ENCODE measurements around the gene RPS6KC1. TPM values are rescaled to one million over a fixed set of nuclear protein-coding genes. Genes with fewer than 3 reads are reported as not detected.
"Not testable (repeated sequence)": the region's sequence is repeated elsewhere in the genome, so short reads cannot be mapped to it uniquely, and the experiment has no call there.

Gene RPS6KC1
- total and polyA plus RNA-seq, 8 donors: 15.8 to 25.2 (median 23.5) TPM

- ATAC-seq (no peak), DNase-seq (no peak)
- Histone ChIP-seq H3K27ac (no peak overlapping the region), H3K27me3 (no peaks in the 10 kb centered on the region), H3K9me3 (peaks cover 0 to 29% of the 10 kb centered on the region in 2 donors), H3K4me1 (no peaks in the 10 kb centered on the region), H3K4me3 (no peak overlapping the region), H3K36me3 (no peaks in the 10 kb centered on the region)
- intact Hi-C loops (cut with DNase I): no loop called here
- TF ChIP-seq CTCF (IDR thresholded peaks at IDR 0.05): no peak
These were observed 245.5 kb downstream of the RPS6KC1 start for GRCh38 chr1:213296558-213296957.

- no peaks in the 10 kb centered on the region for H3K27me3 ChIP-seq
- no peak for ATAC-seq
- TF ChIP-seq CTCF (IDR thresholded peaks at IDR 0.05): no peak
- peaks cover 0 to 29% of the 10 kb centered on the region in 2 donors for H3K9me3 ChIP-seq
- no peaks in the 10 kb centered on the region for H3K4me1 ChIP-seq
- no peak for DNase-seq
- no peaks in the 10 kb centered on the region for H3K36me3 ChIP-seq
- no peak overlapping the region for H3K27ac ChIP-seq
- intact Hi-C loops (cut with DNase I): no loop called here
- no peak overlapping the region for H3K4me3 ChIP-seq
These were observed 246.0 kb downstream of the RPS6KC1 start for GRCh38 chr1:213297021-213297420.

GRCh38 chr1:213300433-213300832 is 249.4 kb downstream of the RPS6KC1 start:
- H3K9me3 ChIP-seq: peaks cover 0 to 26% of the 10 kb centered on the region in 2 donors
- H3K4me1 ChIP-seq: no peaks in the 10 kb centered on the region
- intact Hi-C loops (cut with DNase I): no loop called here
- H3K36me3 ChIP-seq: no peaks in the 10 kb centered on the region
- no peak overlapping the region for H3K4me3 ChIP-seq
- H3K27me3 ChIP-seq: no peaks in the 10 kb centered on the region
- H3K27ac ChIP-seq: no peak overlapping the region
- no peak for TF ChIP-seq CTCF (IDR thresholded peaks at IDR 0.05)
- DNase-seq (no peak), ATAC-seq (no peak)

- intact Hi-C loops (cut with DNase I); DNase-seq; H3K4me1 ChIP-seq; ATAC-seq; H3K27ac ChIP-seq; H3K4me3 ChIP-seq; H3K36me3 ChIP-seq; H3K27me3 ChIP-seq: not testable (repeated sequence)
- peaks cover 0 to 20% of the 10 kb centered on the region in 2 donors for H3K9me3 ChIP-seq
These were observed 250.5 kb downstream of the RPS6KC1 start for GRCh38 chr1:213301524-213301923.

GRCh38 chr1:213303286-213303685 is 252.2 kb downstream of the RPS6KC1 start:
- no peaks in the 10 kb centered on the region for H3K4me1 ChIP-seq
- H3K4me3 ChIP-seq: no peak overlapping the region
- H3K27me3 ChIP-seq: no peaks in the 10 kb centered on the region
- TF ChIP-seq CTCF (IDR thresholded peaks at IDR 0.05): no peak
- H3K27ac ChIP-seq: no peak overlapping the region
- no peak for ATAC-seq
- no peak for DNase-seq
- H3K9me3 ChIP-seq: peaks cover 0 to 4% of the 10 kb centered on the region in 2 donors
- intact Hi-C loops (cut with DNase I): no loop called here
- no peaks in the 10 kb centered on the region for H3K36me3 ChIP-seq

- H3K4me3 ChIP-seq: no peak overlapping the region
- intact Hi-C loops (cut with DNase I): no loop called here
- TF ChIP-seq CTCF (IDR thresholded peaks at IDR 0.05): no peak
These were observed 264.5 kb downstream of the RPS6KC1 start for GRCh38 chr1:213315571-213315970.

GRCh38 chr1:213318458-213318857 is 267.4 kb downstream of the RPS6KC1 start:
- H3K4me3 ChIP-seq; DNase-seq; H3K4me1 ChIP-seq; H3K9me3 ChIP-seq; intact Hi-C loops (cut with DNase I); H3K27ac ChIP-seq; ATAC-seq; H3K36me3 ChIP-seq; H3K27me3 ChIP-seq: not testable (repeated sequence)

More at GRCh38 chr1:213315571-213315970, 264.5 kb downstream of the RPS6KC1 start:
- H3K27me3 ChIP-seq: no peaks in the 10 kb centered on the region
- no peaks in the 10 kb centered on the region for H3K4me1 ChIP-seq
- no peak overlapping the region for H3K27ac ChIP-seq
- H3K9me3 ChIP-seq: no peaks in the 10 kb centered on the region
- H3K36me3 ChIP-seq: no peaks in the 10 kb centered on the region
- DNase-seq (no peak), ATAC-seq (no peak)

Data from left lung (tissue), 10 donors.